BLaER1 (cell line): ENCODE results near the gene AKT1S1.

ENCODE experiments used
- H3K27ac ChIP-seq: shearing (Covaris generic); formaldehyde crosslinking; 2 replicates; pipeline ENCODE4 v1.8.1; 2022
- H3K27me3 ChIP-seq: shearing (Covaris generic); formaldehyde crosslinking; 2 replicates; pipeline ENCODE4 v1.8.1; 2022
- H3K36me3 ChIP-seq: shearing (Covaris generic); formaldehyde crosslinking; 2 replicates; pipeline ENCODE4 v1.8.1; 2022
- H3K4me1 ChIP-seq: shearing (Covaris generic); formaldehyde crosslinking; 2 replicates; pipeline ENCODE4 v1.8.1; 2022
- H3K4me2 ChIP-seq: shearing (Covaris generic); formaldehyde crosslinking; 2 replicates; pipeline ENCODE4 v1.8.1; 2022
- H3K4me3 ChIP-seq: shearing (Covaris generic); formaldehyde crosslinking; 2 replicates; pipeline ENCODE4 v1.8.1; 2022
- H3K9ac ChIP-seq: shearing (Covaris generic); formaldehyde crosslinking; 2 replicates; pipeline ENCODE4 v1.8.1; 2022
- H3K9me3 ChIP-seq: shearing (Covaris generic); formaldehyde crosslinking; 2 replicates; pipeline ENCODE4 v1.8.1; 2022
- H4K20me1 ChIP-seq: shearing (Covaris generic); formaldehyde crosslinking; 2 replicates; pipeline ENCODE4 v1.8.1; 2022
- Cebpa-rat ChIP-seq: shearing (Covaris generic); IDR thresholded peaks from 2 replicates; pipeline ENCODE4 v1.8.1; 2022

AKT1S1 gene

GRCh38 chr19:49884760-49885159 is 7.6 kb upstream of the AKT1S1 start:
- Histone ChIP-seq H3K4me3 (peak overlapping the region; percentile 22; the same call in 1 of the 2 replicates), H3K4me1 (peaks cover 73% of the 10 kb centered on the region), H3K36me3 (peaks cover 75% of the 10 kb centered on the region), H4K20me1 (no peaks in the 10 kb centered on the region), H3K27me3 (no peaks in the 10 kb centered on the region), H3K27ac (peak overlapping the region; percentile 73), H3K9ac (peak overlapping the region; percentile 72), H3K9me3 (peaks cover 6% of the 10 kb centered on the region; the same call in 1 of the 2 replicates), H3K4me2 (peak overlapping the region; percentile 81)
- TF ChIP-seq Cebpa-rat = no peak

GRCh38 chr19:49884109-49884508 is 7.0 kb upstream of the AKT1S1 start:
- H3K27ac ChIP-seq = peak overlapping the region; percentile 73
- peak overlapping the region; percentile 22; the same call in 1 of the 2 replicates for H3K4me3 ChIP-seq
- H3K4me2 ChIP-seq = peak overlapping the region; percentile 81
- H3K27me3 ChIP-seq = no peaks in the 10 kb centered on the region
- TF ChIP-seq Cebpa-rat = no peak
- no peaks in the 10 kb centered on the region for H4K20me1 ChIP-seq
- H3K9ac ChIP-seq = peak overlapping the region; percentile 72
- H3K4me1 ChIP-seq = peaks cover 71% of the 10 kb centered on the region
- peaks cover 70% of the 10 kb centered on the region for H3K36me3 ChIP-seq
- H3K9me3 ChIP-seq = peaks cover 6% of the 10 kb centered on the region; the same call in 1 of the 2 replicates

DNA sequence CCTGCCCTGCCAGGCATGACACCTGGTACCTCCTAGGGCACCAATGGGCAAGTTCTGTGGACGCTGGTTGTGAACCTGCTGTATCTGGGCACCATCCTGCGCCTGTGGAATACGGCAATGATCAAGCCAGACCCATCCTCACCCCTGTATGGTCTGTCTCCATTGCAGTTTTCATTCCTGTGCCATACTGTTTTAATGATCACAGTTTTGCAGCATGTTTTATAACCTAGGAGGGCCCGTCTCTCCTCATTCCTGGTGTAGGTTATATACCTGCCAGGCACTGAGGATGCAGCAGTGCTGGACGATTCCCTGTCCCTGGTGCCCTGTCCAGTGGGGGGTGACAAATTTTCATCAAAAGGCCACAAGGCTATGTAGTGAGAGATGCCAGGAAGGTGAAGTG is 5.9 kb upstream of the AKT1S1 start:
- H4K20me1 ChIP-seq = no peaks in the 10 kb centered on the region; the same call in 1 of the 2 replicates
- no peaks in the 10 kb centered on the region for H3K27me3 ChIP-seq
- H3K9ac ChIP-seq = no peak overlapping the region
- peak overlapping the region; percentile 81 for H3K4me2 ChIP-seq
- peaks cover 75% of the 10 kb centered on the region for H3K4me1 ChIP-seq
- peaks cover 63% of the 10 kb centered on the region for H3K36me3 ChIP-seq
- 0 out of 2 replicates have a peak overlapping the region, but pooled peaks have one; percentile 73 for H3K27ac ChIP-seq
- peaks cover 6% of the 10 kb centered on the region; the same call in 1 of the 2 replicates for H3K9me3 ChIP-seq
- H3K4me3 ChIP-seq = no peak overlapping the region
- no peak for TF ChIP-seq Cebpa-rat

- Histone ChIP-seq H3K27ac (no peak overlapping the region), H4K20me1 (no peaks in the 10 kb centered on the region; the same call in 1 of the 2 replicates), H3K4me3 (no peak overlapping the region), H3K4me1 (peaks cover 74% of the 10 kb centered on the region), H3K27me3 (no peaks in the 10 kb centered on the region), H3K9ac (no peak overlapping the region), H3K9me3 (peaks cover 6% of the 10 kb centered on the region; the same call in 1 of the 2 replicates), H3K4me2 (no peak overlapping the region), H3K36me3 (peaks cover 63% of the 10 kb centered on the region)
- TF ChIP-seq Cebpa-rat = no peak
Measured at GRCh38 chr19:49882643-49883042, 5.5 kb upstream of the AKT1S1 start.

- H3K9ac ChIP-seq = no peak overlapping the region
- no peak for TF ChIP-seq Cebpa-rat
- H3K27ac ChIP-seq = no peak overlapping the region
- H3K4me3 ChIP-seq = no peak overlapping the region
- peaks cover 66% of the 10 kb centered on the region for H3K4me1 ChIP-seq
- peaks cover 6% of the 10 kb centered on the region; the same call in 1 of the 2 replicates for H3K9me3 ChIP-seq
- no peak overlapping the region for H3K4me2 ChIP-seq
- no peaks in the 10 kb centered on the region for H3K27me3 ChIP-seq
- H3K36me3 ChIP-seq = peaks cover 60% of the 10 kb centered on the region
- no peaks in the 10 kb centered on the region; the same call in 1 of the 2 replicates for H4K20me1 ChIP-seq
Measured at GRCh38 chr19:49881672-49882394, 4.7 kb upstream of the AKT1S1 start.

GRCh38 chr19:49881186-49881585 is 4.0 kb upstream of the AKT1S1 start:
- H4K20me1 ChIP-seq = no peaks in the 10 kb centered on the region; the same call in 1 of the 2 replicates
- H3K27me3 ChIP-seq = no peaks in the 10 kb centered on the region
- H3K4me3 ChIP-seq = no peak overlapping the region
- peaks cover 60% of the 10 kb centered on the region for H3K36me3 ChIP-seq
- H3K4me2 ChIP-seq = no peak overlapping the region
- no peak overlapping the region for H3K27ac ChIP-seq
- peaks cover 6% of the 10 kb centered on the region; the same call in 1 of the 2 replicates for H3K9me3 ChIP-seq
- no peak for TF ChIP-seq Cebpa-rat
- peak overlapping the region; percentile 24; the same call in 1 of the 2 replicates for H3K9ac ChIP-seq
- H3K4me1 ChIP-seq = peaks cover 62% of the 10 kb centered on the region

DNA sequence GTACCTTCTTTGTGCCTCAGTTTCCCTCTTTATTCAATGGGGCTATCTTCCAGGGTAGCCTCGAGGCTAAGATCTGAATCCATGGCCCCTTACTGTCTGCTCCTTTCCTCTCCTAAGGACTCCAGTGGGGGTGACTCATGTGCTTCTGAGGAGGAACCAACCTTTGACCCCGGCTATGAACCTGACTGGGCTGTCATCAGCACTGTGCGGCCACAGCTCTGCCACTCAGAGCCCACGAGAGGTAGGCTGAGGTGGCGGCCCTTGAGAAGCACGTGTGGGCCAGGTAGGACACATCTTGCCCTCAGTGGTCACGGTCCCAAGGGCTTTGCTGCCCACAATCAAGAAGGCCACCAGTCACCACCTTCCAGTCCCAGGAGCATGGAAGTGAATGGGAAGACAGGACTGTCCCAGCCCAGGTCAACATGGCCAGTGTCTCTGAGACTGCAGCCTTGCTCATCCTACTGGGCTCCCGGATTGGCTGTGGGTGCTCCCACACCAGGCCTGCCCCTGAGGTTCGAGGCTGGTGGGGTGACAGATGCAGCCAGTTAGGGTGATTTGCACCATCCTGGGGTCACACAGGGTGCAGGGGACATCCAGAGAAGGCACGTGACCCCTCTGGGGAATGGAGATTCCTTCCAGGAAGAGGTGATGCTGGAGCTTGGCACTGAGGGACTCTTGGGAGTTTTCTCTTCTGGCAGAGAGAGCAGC is 3.2 kb upstream of the AKT1S1 start:
- Histone ChIP-seq H3K36me3 (peaks cover 55% of the 10 kb centered on the region), H3K27ac (no peak overlapping the region), H3K27me3 (no peaks in the 10 kb centered on the region), H3K4me1 (peaks cover 60% of the 10 kb centered on the region), H3K4me2 (no peak overlapping the region), H4K20me1 (no peaks in the 10 kb centered on the region; the same call in 1 of the 2 replicates), H3K9ac (peak overlapping the region; percentile 24; the same call in 1 of the 2 replicates), H3K9me3 (peaks cover 6% of the 10 kb centered on the region; the same call in 1 of the 2 replicates), H3K4me3 (no peak overlapping the region)
- no peak for TF ChIP-seq Cebpa-rat

GRCh38 chr19:49879243-49879963 is 2.2 kb upstream of the AKT1S1 start:
- Histone ChIP-seq H3K36me3 (peaks cover 48% of the 10 kb centered on the region), H3K9me3 (peaks cover 6% of the 10 kb centered on the region; the same call in 1 of the 2 replicates), H3K9ac (no peak overlapping the region), H3K27ac (no peak overlapping the region), H4K20me1 (no peaks in the 10 kb centered on the region; the same call in 1 of the 2 replicates), H3K4me3 (no peak overlapping the region), H3K27me3 (no peaks in the 10 kb centered on the region), H3K4me1 (peaks cover 60% of the 10 kb centered on the region), H3K4me2 (peak overlapping the region; percentile 90)
- no peak for TF ChIP-seq Cebpa-rat

- peaks cover 41% of the 10 kb centered on the region for H3K36me3 ChIP-seq
- H3K4me3 ChIP-seq = peak overlapping the region; percentile 86
- no peaks in the 10 kb centered on the region for H3K27me3 ChIP-seq
- peaks cover 6% of the 10 kb centered on the region; the same call in 1 of the 2 replicates for H3K9me3 ChIP-seq
- H3K9ac ChIP-seq = no peak overlapping the region
- TF ChIP-seq Cebpa-rat = no peak
- no peaks in the 10 kb centered on the region; the same call in 1 of the 2 replicates for H4K20me1 ChIP-seq
- H3K4me1 ChIP-seq = peaks cover 53% of the 10 kb centered on the region
- H3K4me2 ChIP-seq = peak overlapping the region; percentile 90
- peak overlapping the region; percentile 97; the same call in 1 of the 2 replicates for H3K27ac ChIP-seq
Measured at GRCh38 chr19:49878744-49879070, 1.6 kb upstream of the AKT1S1 start.
